Endothelial cell of umbilical vein (primary cell): ENCODE results near the gene ARNT2. TPM values are rescaled to one million over a fixed set of nuclear protein-coding genes. Genes with fewer than 3 reads are reported as not detected.

Experiments
- BruUV-seq: library from RNA; stranded (reverse); fragments of 400-500 nt; replicated peaks from 2 replicates; lab custom pipeline; 2021; lab: Mats Ljungman, UMichigan
- CTCF ChIA-PET: fragments of 300-600, 350-600 bp; sonication (Branson Sonifier 250); formaldehyde crosslinking; loops from one replicate; lab custom pipeline; 2021; ENCODE audit warnings: antibody characterized with exemption, inconsistent platforms; lab: Charles Lee
- POLR2A ChIA-PET: fragments of 300-600, 350-600 bp; sonication (Branson Sonifier 250); formaldehyde crosslinking; loops from one replicate; lab custom pipeline; 2021; ENCODE audit warnings: antibody characterized with exemption, inconsistent platforms; lab: Charles Lee
- DNase-seq: peaks from one replicate; pipeline ENCODE4 v3.0.0-alpha.2; 2011; ENCODE audit warnings: low read depth, low spot score
- FAIRE-seq: peaks from 2 replicates; lab custom pipeline; 2011; peaks lifted over from hg19 to GRCh38; lab: Jason Lieb, UNC
- H2AFZ ChIP-seq: 2 replicates; pipeline ENCODE4 v1.6.0; 2012; ENCODE audit warnings: low read depth, low read length, control low read depth, inconsistent platforms
- H3K27ac ChIP-seq: 2 replicates; pipeline ENCODE4 v1.5.1; 2011; ENCODE audit warnings: low read depth, mild to moderate bottlenecking, control low read depth, low read length, moderate library complexity; ENCODE audit not compliant: insufficient read depth
- H3K27me3 ChIP-seq, 2 experiments: 2 replicates each; pipeline versions ENCODE4 v1.6.0 to v1.6.1; 2011; ENCODE audit warnings: low read length in 2 of 2, mixed read lengths in 1 of 2; ENCODE audit not compliant: control insufficient read depth in 2 of 2, insufficient read depth in 2 of 2
- H3K36me3 ChIP-seq, 2 experiments: 2 replicates in 1 of 2; 3 replicates in 1 of 2; pipeline ENCODE4 v1.5.1; 2011; ENCODE audit warnings: low read length in 2 of 2, mild to moderate bottlenecking in 1 of 2, moderate library complexity in 1 of 2; ENCODE audit not compliant: control insufficient read depth in 2 of 2, insufficient read depth in 2 of 2; ENCODE audit errors: extremely low read depth in 1 of 2
- H3K4me1 ChIP-seq: 3 replicates; pipeline ENCODE4 v1.5.1; 2011; ENCODE audit warnings: mild to moderate bottlenecking, low read length; ENCODE audit not compliant: control insufficient read depth, insufficient read depth; ENCODE audit errors: extremely low read depth
- H3K4me2 ChIP-seq: 2 replicates; pipeline ENCODE4 v1.6.1; 2011; ENCODE audit warnings: low read length, control low read depth, mixed read lengths; ENCODE audit not compliant: insufficient read depth
- H3K4me3 ChIP-seq, 3 experiments: fragments of 200-600 bp in 1 of 3; sonication (generic), shearing (Covaris generic) in 1 of 3; replicated peaks in 1 of 3; 2 replicates each; pipeline ENCODE4 v1.5.1; 2011 to 2016; ENCODE audit warnings: control low read depth in 3 of 3, low read length in 3 of 3, mild to moderate bottlenecking in 2 of 3, inconsistent platforms in 1 of 3, low read depth in 1 of 3, moderate library complexity in 1 of 3; ENCODE audit not compliant: insufficient read depth in 1 of 3
- H3K79me2 ChIP-seq: 2 replicates; pipeline ENCODE4 v1.6.0; 2012; ENCODE audit warnings: low read length, inconsistent platforms; ENCODE audit not compliant: control insufficient read depth, insufficient read depth
- H3K9ac ChIP-seq: replicated peaks from 2 replicates; pipeline ENCODE3; 2011; ENCODE audit warnings: low read length, control low read depth; ENCODE audit not compliant: insufficient read depth; ENCODE audit errors: extremely low read depth
- H3K9me1 ChIP-seq: replicated peaks from 3 replicates; pipeline ENCODE4 v1.6.0; 2011; ENCODE audit warnings: mild to moderate bottlenecking, low read length; ENCODE audit not compliant: control insufficient read depth, insufficient read depth; ENCODE audit errors: extremely low read depth
- H3K9me3 ChIP-seq: replicated peaks from 2 replicates; pipeline ENCODE4 v1.5.1; 2012; ENCODE audit warnings: low read length, inconsistent platforms; ENCODE audit not compliant: control insufficient read depth, insufficient read depth
- H4K20me1 ChIP-seq: replicated peaks from 2 replicates; pipeline ENCODE3; 2011; ENCODE audit warnings: mild to moderate bottlenecking, low read length; ENCODE audit not compliant: control insufficient read depth, insufficient read depth; ENCODE audit errors: extremely low read depth
- CTCF ChIP-seq, 2 donors: IDR thresholded peaks; 1 replicate in 1 of 2; 2 replicates in 1 of 2; pipeline ENCODE4 v1.5.1; 2011; ENCODE audit warnings: low read length in 2 of 2, mild to moderate bottlenecking in 2 of 2, moderate library complexity in 2 of 2, control low read depth in 1 of 2, inconsistent platforms in 1 of 2, low read depth in 1 of 2; ENCODE audit not compliant: insufficient read depth in 1 of 2; ENCODE audit errors: extremely low read depth in 1 of 2
- EZH2 ChIP-seq: IDR thresholded peaks from 2 replicates; pipeline ENCODE4 v1.6.1; 2012; ENCODE audit warnings: borderline replicate concordance, low read depth, mild to moderate bottlenecking, moderate library complexity, low read length, inconsistent platforms; ENCODE audit not compliant: severe bottlenecking
- FOS ChIP-seq: IDR thresholded peaks from 2 replicates; pipeline ENCODE4 v1.6.1; 2011; ENCODE audit warnings: mild to moderate bottlenecking, low read length, moderate library complexity, borderline replicate concordance; ENCODE audit not compliant: insufficient read depth
- GATA2 ChIP-seq: IDR thresholded peaks from 2 replicates; pipeline ENCODE4 v1.7.0; 2011; ENCODE audit warnings: low read depth, mild to moderate bottlenecking, moderate library complexity, mixed read lengths, low read length; ENCODE audit not compliant: insufficient read length, insufficient read depth
- JUN ChIP-seq: IDR thresholded peaks from 2 replicates; pipeline ENCODE4 v1.6.1; 2011; ENCODE audit warnings: borderline replicate concordance, low read depth; ENCODE audit not compliant: insufficient read length, insufficient read depth
- MYC ChIP-seq: IDR thresholded peaks from one replicate; pipeline ENCODE4 v1.6.1; 2011; ENCODE audit warnings: mild to moderate bottlenecking, low read depth, low read length
- POLR2A ChIP-seq: IDR thresholded peaks from 2 replicates; pipeline ENCODE4 v1.6.1; 2012; ENCODE audit warnings: low read depth, mild to moderate bottlenecking, control low read depth, low read length
- POLR2AphosphoS5 ChIP-seq: IDR thresholded peaks from 2 replicates; pipeline ENCODE4 v1.6.1; 2012; ENCODE audit warnings: low read depth, mild to moderate bottlenecking, control low read depth, low read length, moderate library complexity; ENCODE audit not compliant: insufficient read depth
- dilution Hi-C: fragments of 300-500 bp; cut with MboI; formaldehyde crosslinking; loops from one replicate; pipeline ENCODE4 v1.15.0; 2019; ENCODE audit warnings: low sequenced_read_pairs; ENCODE audit not compliant: extremely low pct_ligation_motif_present
- intact Hi-C: fragments of 100-400 bp; cut with micrococcal nuclease; formaldehyde crosslinking; loops from one replicate; pipeline ENCODE4 v1.10.0; 2022
- polyA plus RNA-seq, 4 experiments: library from polyadenylated mRNA; depleted of rRNA in 3 of 4; stranded (reverse) in 3 of 4; unstranded in 1 of 4; fragments of >200 nt; gene quantifications; 2 replicates each; pipeline versions ENCODE4 v1.2.1 to v1.2.3, GENCODE V29; 2011 to 2012; ENCODE audit warnings: missing spikeins in 1 of 4
- total RNA-seq: library from RNA; stranded (reverse); gene quantifications from 2 replicates; pipeline ENCODE4 v1.2.3, GENCODE V29; 2021
- TF ChIP-seq, protein P1 (sequence below): IDR thresholded peaks from 2 replicates; pipeline ENCODE4 v1.6.1; 2011; ENCODE audit not compliant: insufficient read depth, insufficient read length

ARNT2 gene
- total and polyA plus RNA-seq, 2 donors (not counting 3 experiments of a cell fraction or from before 2014, with no cell fraction given) = 0.03 to 0.20 TPM

GRCh38 chr15:80574590-80574989, 170.4 kb downstream of the ARNT2 start:
- no peak overlapping the region for H3K27ac ChIP-seq
- DNase-seq = no peak
- H3K27me3 ChIP-seq = peaks cover 6 to 8% of the 10 kb centered on the region in 2 experiments
- no peaks in the 10 kb centered on the region for H3K4me1 ChIP-seq
- H4K20me1 ChIP-seq = no peaks in the 10 kb centered on the region
- no peaks in the 10 kb centered on the region for H3K36me3 ChIP-seq
- no TSS peak for BruUV-seq
- no peak overlapping the region for H3K4me2 ChIP-seq
- no peak overlapping the region for H3K9ac ChIP-seq
- FAIRE-seq = no peak
- ChIA-PET POLR2A (no interaction called here), CTCF (interaction anchor here (1.9 to 2.1 kb wide), 2 partner anchors 202 to 395 kb away, joined by 6 to 10 read pairs; no protein-coding TSS in a partner anchor)
- H3K9me1 ChIP-seq = no peaks in the 10 kb centered on the region
- dilution Hi-C loops = loop anchor here (25.0 kb wide), 1 partner anchor 138 kb away; no protein-coding TSS in a partner anchor
- H3K79me2 ChIP-seq = no peaks in the 10 kb centered on the region
- TF ChIP-seq JUN = no peak
- no peak for TF ChIP-seq CTCF (IDR thresholded peaks at IDR 0.05; ENCODE audit: extremely low read depth in 1 of 2, insufficient read depth in 1 of 2, low read depth in 1 of 2, low read length in 2 of 2)
- no peak for TF ChIP-seq FOS
- TF ChIP-seq, protein P1, sequence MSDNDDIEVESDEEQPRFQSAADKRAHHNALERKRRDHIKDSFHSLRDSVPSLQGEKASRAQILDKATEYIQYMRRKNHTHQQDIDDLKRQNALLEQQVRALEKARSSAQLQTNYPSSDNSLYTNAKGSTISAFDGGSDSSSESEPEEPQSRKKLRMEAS = no peak
- no peak for TF ChIP-seq POLR2AphosphoS5
- TF ChIP-seq EZH2 = no peak
- TF ChIP-seq GATA2 = no peak
- TF ChIP-seq POLR2A = no peak
- TF ChIP-seq MYC = no peak
- intact Hi-C loops = no loop called here
- no peak overlapping the region for H2AFZ ChIP-seq
- no peaks in the 10 kb centered on the region for H3K9me3 ChIP-seq
- no peak overlapping the region for H3K4me3 ChIP-seq
